Right ventricle myocardium superior (tissue), 1 donor: ENCODE data around the gene OXCT2. TPM values are rescaled to one million over a fixed set of nuclear protein-coding genes. Genes with fewer than 3 reads are reported as not detected.
"Not testable (repeated sequence)": the region's sequence is repeated elsewhere in the genome, so short reads cannot be mapped to it uniquely, and the experiment has no call there.

Experiments used
- ATAC-seq: fragments of 200-7000 bp; cut with Tn5 transposase; one replicate; pipeline ENCODE4 v1.9.1; 2020; ENCODE audit warnings: mild to moderate bottlenecking; ENCODE audit not compliant: poor library complexity
- DNase-seq: peaks from one replicate; pipeline ENCODE4 v3.0.0-alpha.2; 2020
- intact Hi-C: fragments of 100-400 bp; cut with DNase I; formaldehyde crosslinking; loops from one replicate; pipeline ENCODE4 v1.11.2; 2022
- total RNA-seq: library from RNA; stranded (reverse); fragmentation: NEBNext Ultra II Directional; extraction: Animal tissue kit (Norgen Biotek cat#: 25700); gene quantifications from one replicate; pipeline ENCODE4 v1.2.1, GENCODE V29; 2021
- donor health status: DM: no; HTN: yes; CAD: no; lungs with severe emphysema.

The OXCT2 gene
- total RNA-seq, 1 donor from 2014 or later = 0.65 TPM

- DNase-seq = peak; percentile 76
- intact Hi-C loops = no loop called here
- peak; percentile 77 for ATAC-seq
Measured at GRCh38 chr1:39788758-39789570, 17.8 kb upstream of the OXCT2 start, which contains the start of gene BMP8B. TSS of gene BMP8B (minus strand) at chr1:39788865. CDS start at chr1:39788485, 380 bp downstream.

GRCh38 chr1:39788426-39788757 lies 17.2 kb upstream of the OXCT2 start:
- DNase-seq (no peak), ATAC-seq (no peak)
- intact Hi-C loops = no loop called here

- intact Hi-C loops, ATAC-seq: not testable (repeated sequence)
- DNase-seq = peak; percentile 41
Measured at GRCh38 chr1:39787964-39788363, 16.8 kb upstream of the OXCT2 start.

- intact Hi-C loops = no loop called here
- DNase-seq (no peak), ATAC-seq (no peak)
Measured at GRCh38 chr1:39787468-39787867, 16.3 kb upstream of the OXCT2 start.

GRCh38 chr1:39787108-39787375 lies 15.9 kb upstream of the OXCT2 start:
- ATAC-seq, intact Hi-C loops, DNase-seq: not testable (repeated sequence)

GRCh38 chr1:39786303-39787107 lies 15.4 kb upstream of the OXCT2 start:
- DNase-seq, intact Hi-C loops: not testable (repeated sequence)
- peak; percentile 8 for ATAC-seq

- intact Hi-C loops, DNase-seq, ATAC-seq: not testable (repeated sequence)
Measured at GRCh38 chr1:39782685-39783084, 11.5 kb upstream of the OXCT2 start.

- ATAC-seq (no peak), DNase-seq (no peak)
- intact Hi-C loops = no loop called here
Measured at GRCh38 chr1:39782103-39782502, 11.0 kb upstream of the OXCT2 start.

GRCh38 chr1:39781349-39781715 lies 10.2 kb upstream of the OXCT2 start:
- DNase-seq (no peak), ATAC-seq (no peak)
- intact Hi-C loops = no loop called here

GRCh38 chr1:39779821-39780220 lies 8.7 kb upstream of the OXCT2 start:
- no peak for ATAC-seq
- DNase-seq = no peak
- intact Hi-C loops = no loop called here

- ATAC-seq = no peak
- intact Hi-C loops = no loop called here
- no peak for DNase-seq
Measured at GRCh38 chr1:39779137-39779536, 8.0 kb upstream of the OXCT2 start.

GRCh38 chr1:39778463-39779099 lies 7.4 kb upstream of the OXCT2 start:
- DNase-seq, ATAC-seq, intact Hi-C loops: not testable (repeated sequence)

- intact Hi-C loops, ATAC-seq, DNase-seq: not testable (repeated sequence)
Measured at GRCh38 chr1:39777896-39778295, 6.7 kb upstream of the OXCT2 start.

GRCh38 chr1:39777306-39777705 lies 6.2 kb upstream of the OXCT2 start:
- intact Hi-C loops = no loop called here
- ATAC-seq (no peak), DNase-seq (no peak)

- intact Hi-C loops = no loop called here
- ATAC-seq (no peak), DNase-seq (no peak)
Measured at GRCh38 chr1:39776886-39777285, 5.7 kb upstream of the OXCT2 start.

GRCh38 chr1:39776400-39776713 lies 5.2 kb upstream of the OXCT2 start:
- DNase-seq (no peak), ATAC-seq (no peak)
- intact Hi-C loops = no loop called here

GRCh38 chr1:39775676-39776399 lies 4.7 kb upstream of the OXCT2 start:
- DNase-seq, ATAC-seq, intact Hi-C loops: not testable (repeated sequence)

GRCh38 chr1:39775141-39775540 lies 4.0 kb upstream of the OXCT2 start:
- intact Hi-C loops, DNase-seq, ATAC-seq: not testable (repeated sequence)

GRCh38 chr1:39773369-39773979 lies 2.3 kb upstream of the OXCT2 start:
- intact Hi-C loops, DNase-seq, ATAC-seq: not testable (repeated sequence)
